ENCODE measurements around the gene TUBB1. TPM values are rescaled to one million over a fixed set of nuclear protein-coding genes. Genes with fewer than 3 reads are reported as not detected.

TUBB1 gene
- not detected for total RNA-seq
- polyA plus RNA-seq (2013, experiment 1 of 2), result not detected
- not detected for polyA plus RNA-seq (2013, experiment 2 of 2)
- long read RNA-seq, experiment 1, result 0 reads
- long read RNA-seq, experiment 2, result 0 reads
- long read RNA-seq, experiment 3, result 0 reads
- long read RNA-seq, experiment 4, result 0 reads

DNA sequence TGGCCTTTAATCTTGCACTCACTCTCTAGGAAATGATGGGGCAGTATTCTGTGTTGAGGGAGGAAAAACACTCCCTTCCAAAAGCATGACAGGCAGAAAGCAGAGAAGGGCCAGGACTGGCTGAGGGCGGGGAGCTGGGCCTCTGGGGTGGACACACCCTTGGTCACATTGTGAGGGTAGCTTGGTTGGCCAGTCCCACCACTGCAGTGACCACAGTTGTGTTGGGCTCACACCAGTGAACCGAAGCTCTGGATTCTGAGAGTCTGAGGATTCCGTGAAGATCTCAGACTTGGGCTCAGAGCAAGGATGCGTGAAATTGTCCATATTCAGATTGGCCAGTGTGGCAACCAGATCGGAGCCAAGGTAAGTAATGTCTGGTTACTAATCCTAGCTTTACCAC, at the start of gene TUBB1:
Gene TUBB1 (plus strand): TSS at position 213 of the 400 bp plus-strand sequence. CDS start 94 bp downstream, at position 307.
- no peaks in the 10 kb centered on the region for H3K9me3 Mint-ChIP-seq
- H3K36me3 Mint-ChIP-seq (ENCODE audit: low read depth), result peaks cover 21% of the 10 kb centered on the region
- H3K4me3 Mint-ChIP-seq, result no peak within 1 kb of the TSS
- Histone ChIP-seq H3K27ac (ENCODE audit: low read depth, low read length) (no peak within 1 kb of the TSS), H3K27me3 (ENCODE audit: control insufficient read depth, insufficient read depth, low read length, poor library complexity, severe bottlenecking) (no peaks in the 10 kb centered on the region), H3K36me3 (ENCODE audit: control insufficient read depth, insufficient read depth, low read length) (peaks cover 16% of the 10 kb centered on the region), H3K4me1 (ENCODE audit: control insufficient read depth, insufficient read depth, low read length) (no peaks in the 10 kb centered on the region), H3K4me3 (ENCODE audit: low read length) (no peak within 1 kb of the TSS), H3K9me3 (ENCODE audit: control insufficient read depth, low read length) (no peaks in the 10 kb centered on the region), H3K9ac (ENCODE audit: extremely low read depth, low read length, poor library complexity, severe bottlenecking) (no peak within 1 kb of the TSS)
- 96 to 97% methylated on average over 5 of the region's 5 CpGs for WGBS, 2 experiments (ENCODE audit: insufficient coverage in 1 of 2, insufficient read length in 1 of 2)
- H3K27me3 Mint-ChIP-seq (ENCODE audit: insufficient read depth), result peaks cover 19% of the 10 kb centered on the region
- TF ChIP-seq, protein P1, sequence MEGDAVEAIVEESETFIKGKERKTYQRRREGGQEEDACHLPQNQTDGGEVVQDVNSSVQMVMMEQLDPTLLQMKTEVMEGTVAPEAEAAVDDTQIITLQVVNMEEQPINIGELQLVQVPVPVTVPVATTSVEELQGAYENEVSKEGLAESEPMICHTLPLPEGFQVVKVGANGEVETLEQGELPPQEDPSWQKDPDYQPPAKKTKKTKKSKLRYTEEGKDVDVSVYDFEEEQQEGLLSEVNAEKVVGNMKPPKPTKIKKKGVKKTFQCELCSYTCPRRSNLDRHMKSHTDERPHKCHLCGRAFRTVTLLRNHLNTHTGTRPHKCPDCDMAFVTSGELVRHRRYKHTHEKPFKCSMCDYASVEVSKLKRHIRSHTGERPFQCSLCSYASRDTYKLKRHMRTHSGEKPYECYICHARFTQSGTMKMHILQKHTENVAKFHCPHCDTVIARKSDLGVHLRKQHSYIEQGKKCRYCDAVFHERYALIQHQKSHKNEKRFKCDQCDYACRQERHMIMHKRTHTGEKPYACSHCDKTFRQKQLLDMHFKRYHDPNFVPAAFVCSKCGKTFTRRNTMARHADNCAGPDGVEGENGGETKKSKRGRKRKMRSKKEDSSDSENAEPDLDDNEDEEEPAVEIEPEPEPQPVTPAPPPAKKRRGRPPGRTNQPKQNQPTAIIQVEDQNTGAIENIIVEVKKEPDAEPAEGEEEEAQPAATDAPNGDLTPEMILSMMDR (conservative IDR thresholded peaks at IDR 0.05), result no peak
- H3K4me1 Mint-ChIP-seq, result peaks cover 4% of the 10 kb centered on the region
- H3K27ac Mint-ChIP-seq, result no peak within 1 kb of the TSS
- DNase-seq, result no peak

DNA sequence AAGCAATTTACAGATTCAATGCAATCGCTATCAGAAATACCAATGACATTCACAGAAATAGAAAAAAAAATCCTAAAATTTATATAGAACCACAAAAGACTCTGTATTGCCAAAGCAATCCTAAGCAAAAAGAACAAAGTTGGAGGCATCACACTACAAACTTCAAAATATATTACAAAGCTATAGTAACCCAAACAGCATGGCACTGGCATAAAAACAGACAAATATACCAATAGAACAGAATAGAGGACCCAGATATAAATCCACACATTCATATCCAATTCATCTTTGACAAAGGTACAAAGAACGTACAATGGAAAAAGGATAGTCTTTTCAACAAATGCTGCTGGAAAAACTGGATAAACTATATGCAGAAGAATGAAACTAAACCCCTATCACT, 49.8 kb upstream of the TUBB1 start:
- no peak overlapping the region for H3K4me3 Mint-ChIP-seq
- no peak for DNase-seq
- 74% methylated on average over 2 of the region's 2 CpGs; no CpG with 5 or more reads in 1 of the 2 experiments for WGBS, 2 experiments (ENCODE audit: insufficient coverage in 1 of 2, insufficient read length in 1 of 2)
- Histone ChIP-seq H3K4me3 (ENCODE audit: low read length) (no peak overlapping the region), H3K4me1 (ENCODE audit: control insufficient read depth, insufficient read depth, low read length) (no peaks in the 10 kb centered on the region), H3K27me3 (ENCODE audit: control insufficient read depth, insufficient read depth, low read length, poor library complexity, severe bottlenecking) (no peaks in the 10 kb centered on the region), H3K9ac (ENCODE audit: extremely low read depth, low read length, poor library complexity, severe bottlenecking) (no peak overlapping the region), H3K36me3 (ENCODE audit: control insufficient read depth, insufficient read depth, low read length) (no peaks in the 10 kb centered on the region), H3K27ac (ENCODE audit: low read depth, low read length) (no peak overlapping the region), H3K9me3 (ENCODE audit: control insufficient read depth, low read length) (peaks cover 7% of the 10 kb centered on the region)
- TF ChIP-seq, protein P1 (conservative IDR thresholded peaks at IDR 0.05), result no peak
- no peak overlapping the region for H3K27ac Mint-ChIP-seq
- H3K9me3 Mint-ChIP-seq, result peaks cover 7% of the 10 kb centered on the region
- H3K27me3 Mint-ChIP-seq (ENCODE audit: insufficient read depth), result peaks cover 2% of the 10 kb centered on the region
- H3K36me3 Mint-ChIP-seq (ENCODE audit: low read depth), result no peaks in the 10 kb centered on the region
- H3K4me1 Mint-ChIP-seq, result no peaks in the 10 kb centered on the region

DNA sequence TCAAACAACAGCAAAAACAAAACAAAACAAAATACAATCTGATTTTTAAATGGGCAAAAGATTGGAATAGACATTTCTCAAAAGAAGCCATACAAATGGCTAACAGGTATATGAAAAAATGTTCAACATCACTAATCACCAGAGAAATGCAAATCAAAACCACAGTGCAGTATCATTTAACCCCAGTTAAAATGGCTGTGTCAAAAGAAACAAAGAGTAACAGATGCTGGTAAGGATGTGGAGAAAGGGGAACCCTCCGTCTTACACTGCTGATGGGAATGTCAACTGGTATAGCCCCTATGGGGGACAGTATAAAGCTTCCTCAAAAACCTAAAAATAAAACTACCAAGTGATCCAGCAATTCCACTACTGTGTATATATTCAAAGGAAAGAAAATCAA, 49.1 kb upstream of the TUBB1 start:
- 67% methylated on average over 1 of the region's 1 CpG; no CpG with 5 or more reads in 1 of the 2 experiments for WGBS, 2 experiments (ENCODE audit: insufficient coverage in 1 of 2, insufficient read length in 1 of 2)
- Histone ChIP-seq H3K27me3 (ENCODE audit: control insufficient read depth, insufficient read depth, low read length, poor library complexity, severe bottlenecking) (no peaks in the 10 kb centered on the region), H3K36me3 (ENCODE audit: control insufficient read depth, insufficient read depth, low read length) (no peaks in the 10 kb centered on the region), H3K9ac (ENCODE audit: extremely low read depth, low read length, poor library complexity, severe bottlenecking) (no peak overlapping the region), H3K4me3 (ENCODE audit: low read length) (no peak overlapping the region), H3K4me1 (ENCODE audit: control insufficient read depth, insufficient read depth, low read length) (no peaks in the 10 kb centered on the region), H3K9me3 (ENCODE audit: control insufficient read depth, low read length) (peaks cover 10% of the 10 kb centered on the region), H3K27ac (ENCODE audit: low read depth, low read length) (no peak overlapping the region)
- H3K36me3 Mint-ChIP-seq (ENCODE audit: low read depth), result no peaks in the 10 kb centered on the region
- peaks cover 2% of the 10 kb centered on the region for H3K27me3 Mint-ChIP-seq (ENCODE audit: insufficient read depth)
- peaks cover 7% of the 10 kb centered on the region for H3K9me3 Mint-ChIP-seq
- H3K4me1 Mint-ChIP-seq, result no peaks in the 10 kb centered on the region
- no peak for DNase-seq
- no peak overlapping the region for H3K27ac Mint-ChIP-seq
- TF ChIP-seq, protein P1 (conservative IDR thresholded peaks at IDR 0.05), result no peak
- no peak overlapping the region for H3K4me3 Mint-ChIP-seq
